ENCODE data around the gene ZNF609. TPM values are rescaled to one million over a fixed set of nuclear protein-coding genes. Genes with fewer than 3 reads are reported as not detected.

The ZNF609 gene
- total and polyA plus RNA-seq, 2 of the 13 experiments (the other 11 are each of a cell fraction or from before 2014, with no cell fraction given), result 8.9 to 9.9 TPM

GRCh38 chr15:64412216-64412615 lies 48.2 kb upstream of the ZNF609 start:
- Histone ChIP-seq H4K20me1 (ENCODE audit: insufficient read depth, low read length) (no peaks in the 10 kb centered on the region), H3K4me3 (replicated peaks in 1 of 3; ENCODE audit: insufficient read depth in 1 of 3, low read depth in 2 of 3, low read length in 3 of 3) (no peak overlapping the region), H3K79me2 (ENCODE audit: insufficient read depth, low read length) (no peaks in the 10 kb centered on the region), H3K9ac (ENCODE audit: insufficient read depth, low read depth, low read length) (no peak overlapping the region), H3K36me3 (replicated peaks in 1 of 2; ENCODE audit: control insufficient read depth in 1 of 2, insufficient read depth in 2 of 2, low read length in 2 of 2) (peaks cover 12 to 26% of the 10 kb centered on the region in 2 experiments), H3K9me3 (ENCODE audit: low read length) (no peaks in the 10 kb centered on the region), H3K4me1 (ENCODE audit: insufficient read depth, low read length) (no peaks in the 10 kb centered on the region), H3K27me3 (ENCODE audit: control insufficient read depth in 1 of 2, insufficient read depth in 2 of 2, low read length in 2 of 2) (no peaks in the 10 kb centered on the region), H2AFZ (ENCODE audit: low read length) (no peak overlapping the region), H3K4me2 (ENCODE audit: low read depth, low read length) (no peak overlapping the region), H3K27ac (ENCODE audit: extremely low read length, insufficient read depth, low read length) (no peak overlapping the region)
- TF ChIP-seq EP300 (IDR thresholded peaks at IDR 0.05; ENCODE audit: low read depth in 2 of 2, low read length in 2 of 2), result no peak
- no peak for TF ChIP-seq EP300 (CRISPR knock-in tag; IDR thresholded peaks at IDR 0.05; ENCODE audit: borderline replicate concordance)
- TF ChIP-seq ZNF326 (CRISPR knock-in tag; IDR thresholded peaks at IDR 0.05; ENCODE audit: borderline replicate concordance), result no peak
- TF ChIP-seq ZNF710 (CRISPR knock-in tag; IDR thresholded peaks at IDR 0.05; ENCODE audit: borderline replicate concordance), result no peak
- TF ChIP-seq ZKSCAN5 (CRISPR knock-in tag; IDR thresholded peaks at IDR 0.05), result no peak
- no peak for TF ChIP-seq NPAS2 (CRISPR knock-in tag; IDR thresholded peaks at IDR 0.05; ENCODE audit: borderline replicate concordance)
- no peak for TF ChIP-seq KMT2B (CRISPR knock-in tag; IDR thresholded peaks at IDR 0.05)
- TF ChIP-seq TOE1 (CRISPR knock-in tag; IDR thresholded peaks at IDR 0.05), result no peak
- TF ChIP-seq ZBTB40 (IDR thresholded peaks at IDR 0.05), result no peak
- TF ChIP-seq ZBTB40 (CRISPR knock-in tag; IDR thresholded peaks at IDR 0.05), result no peak
- no peak for TF ChIP-seq SNRNP70 (IDR thresholded peaks at IDR 0.05; ENCODE audit: low read depth, low read length)
- TF ChIP-seq GATA4 (IDR thresholded peaks at IDR 0.05; ENCODE audit: borderline replicate concordance, low read depth), result no peak
- TF ChIP-seq MLX (CRISPR knock-in tag; IDR thresholded peaks at IDR 0.05), result no peak
- no peak for TF ChIP-seq JARID2 (CRISPR knock-in tag; IDR thresholded peaks at IDR 0.05; ENCODE audit: insufficient replicate concordance)
- no peak for TF ChIP-seq BORCS8-MEF2B (CRISPR knock-in tag; IDR thresholded peaks at IDR 0.05)
- no TSS peak for BruUV-seq (replicated peaks)
- FAIRE-seq, result no peak
- in situ Hi-C loops (cut with HindIII; ENCODE audit: extremely low pct_ligation_motif_present, low pct_unique_long_range_greater_than_20kb) (no loop called here), intact Hi-C loops (cut with micrococcal nuclease; ENCODE audit: unreplicated experiment) (no loop called here)
- no peak for DNase-seq (ENCODE audit: low spot score)
- WGBS (ENCODE audit: low lambda C conversion rate), result 96% methylated on average over 2 of the region's 2 CpGs
- ChIA-PET CTCF (ENCODE audit: low intra/inter-chr PET ratio, low total read pairs) (no interaction called here), POLR2A (no interaction called here)
- no peak for ATAC-seq
